IMR-90 (cell line): ENCODE measurements around the gene SYNGR2. TPM values are rescaled to one million over a fixed set of nuclear protein-coding genes. Genes with fewer than 3 reads are reported as not detected.

Experiments used
- ATAC-seq: fragments of 200-7000 bp; cut with Tn5 transposase; 2 replicates; pipeline ENCODE4 v1.9.1; 2020; ENCODE audit warnings: low read depth, mild to moderate bottlenecking, moderate library complexity
- BruUV-seq: library from RNA; stranded (reverse); fragments of 400-500 nt; replicated peaks from 2 replicates; lab custom pipeline; 2021; lab: Mats Ljungman, UMichigan
- CTCF ChIA-PET: fragments of 300-600 bp; formaldehyde crosslinking; extraction: SDS; loops from one replicate; lab custom pipeline; 2021; ENCODE audit warnings: antibody characterized with exemption; lab: Yijun Ruan, JAX
- POLR2A ChIA-PET: fragments of 300-600 bp; sonication (Branson Sonifier 250); formaldehyde crosslinking; loops from one replicate; lab custom pipeline; 2022; ENCODE audit warnings: antibody characterized with exemption; ENCODE audit not compliant: unreplicated experiment; lab: Charles Lee
- DNase-seq: peaks from one replicate; pipeline ENCODE4 v3.0.0; 2013
- H2AFZ ChIP-seq: replicated peaks from 2 replicates; pipeline ENCODE3; 2013; ENCODE audit warnings: low read length, mild to moderate bottlenecking; ENCODE audit not compliant: poor library complexity
- H2AK5ac ChIP-seq: 2 replicates; pipeline ENCODE4 v1.6.1; 2013; ENCODE audit warnings: low read depth, low read length, inconsistent platforms
- H2AK9ac ChIP-seq: replicated peaks from 2 replicates; pipeline ENCODE3; 2013; ENCODE audit warnings: mild to moderate bottlenecking, low read depth, low read length, moderate library complexity; ENCODE audit not compliant: poor library complexity
- H2BK120ac ChIP-seq: 2 replicates; pipeline ENCODE4 v1.6.1; 2013; ENCODE audit warnings: low read depth, low read length, inconsistent platforms
- H2BK15ac ChIP-seq: 3 replicates; pipeline ENCODE4 v1.6.1; 2013; ENCODE audit warnings: low read depth, low read length, inconsistent platforms
- H2BK20ac ChIP-seq: 2 replicates; pipeline ENCODE4 v1.6.1; 2013; ENCODE audit warnings: low read depth, mild to moderate bottlenecking, inconsistent platforms, low read length, moderate library complexity
- H2BK5ac ChIP-seq: 2 replicates; pipeline ENCODE4 v1.6.1; 2013; ENCODE audit warnings: mild to moderate bottlenecking, low read depth, low read length, inconsistent platforms; ENCODE audit not compliant: poor library complexity, severe bottlenecking
- H3K14ac ChIP-seq: replicated peaks from 2 replicates; pipeline ENCODE4 v1.6.1; 2013; ENCODE audit warnings: low read depth, low read length, inconsistent platforms
- H3K18ac ChIP-seq: 2 replicates; pipeline ENCODE4 v1.6.1; 2013; ENCODE audit warnings: low read depth, low read length, control low read depth
- H3K23ac ChIP-seq: 2 replicates; pipeline ENCODE4 v1.6.1; 2013; ENCODE audit warnings: low read depth, low read length, inconsistent platforms
- H3K27ac ChIP-seq: 2 replicates; pipeline ENCODE4 v1.5.1; 2013; ENCODE audit warnings: mild to moderate bottlenecking, control low read depth, low read length; ENCODE audit not compliant: insufficient read depth
- H3K27me3 ChIP-seq: 2 replicates; pipeline ENCODE4 v1.6.1; 2013; ENCODE audit warnings: low read length; ENCODE audit not compliant: control insufficient read depth, insufficient read depth
- H3K36me3 ChIP-seq: 2 replicates; pipeline ENCODE4 v1.6.1; 2013; ENCODE audit warnings: low read length, mixed read lengths; ENCODE audit not compliant: control insufficient read depth, insufficient read depth
- H3K4ac ChIP-seq: 2 replicates; pipeline ENCODE4 v1.6.1; 2013; ENCODE audit warnings: low read depth, low read length, inconsistent platforms
- H3K4me1 ChIP-seq: 2 replicates; pipeline ENCODE4 v1.6.1; 2013; ENCODE audit warnings: low read length, mixed read lengths; ENCODE audit not compliant: control insufficient read depth, insufficient read depth
- H3K4me2 ChIP-seq: 2 replicates; pipeline ENCODE4 v1.6.1; 2013; ENCODE audit warnings: low read depth, mild to moderate bottlenecking, control low read depth, low read length, moderate library complexity
- H3K4me3 ChIP-seq: 2 replicates; pipeline ENCODE4 v1.5.1; 2013; ENCODE audit warnings: low read depth, mild to moderate bottlenecking, control low read depth, low read length, moderate library complexity; ENCODE audit not compliant: insufficient read depth
- H3K56ac ChIP-seq: 2 replicates; pipeline ENCODE4 v1.6.1; 2013; ENCODE audit warnings: low read length, inconsistent platforms; ENCODE audit not compliant: insufficient read depth; ENCODE audit errors: extremely low read depth
- H3K79me1 ChIP-seq, 2 experiments: 2 replicates each; pipeline ENCODE4 v1.6.1; 2013; ENCODE audit warnings: low read length in 2 of 2, inconsistent platforms in 1 of 2, low read depth in 1 of 2
- H3K9ac ChIP-seq: 2 replicates; pipeline ENCODE4 v1.6.1; 2013; ENCODE audit warnings: low read depth, low read length, control low read depth
- H3K9me1 ChIP-seq: 2 replicates; pipeline ENCODE4 v1.6.1; 2013; ENCODE audit warnings: low read length, inconsistent platforms; ENCODE audit not compliant: insufficient read depth
- H3K9me3 ChIP-seq: 2 replicates; pipeline ENCODE4 v1.6.1; 2013; ENCODE audit warnings: low read length; ENCODE audit not compliant: control insufficient read depth, insufficient read depth
- H4K20me1 ChIP-seq: 2 replicates; pipeline ENCODE4 v1.6.1; 2013; ENCODE audit warnings: low read length, inconsistent platforms; ENCODE audit not compliant: insufficient read depth
- H4K5ac ChIP-seq: 2 replicates; pipeline ENCODE4 v1.6.1; 2013; ENCODE audit warnings: mild to moderate bottlenecking, low read depth, low read length, control low read depth
- H4K8ac ChIP-seq, 2 experiments: 2 replicates each; pipeline ENCODE4 v1.6.1; 2013; ENCODE audit warnings: low read depth in 2 of 2, low read length in 2 of 2, control low read depth in 1 of 2, inconsistent platforms in 1 of 2
- H4K91ac ChIP-seq: 2 replicates; pipeline ENCODE4 v1.6.1; 2013; ENCODE audit warnings: low read depth, low read length, inconsistent platforms; ENCODE audit not compliant: insufficient read depth
- BHLHE40 ChIP-seq: fragments of 150-350 bp; IDR thresholded peaks from 2 replicates; pipeline ENCODE4 v1.6.1; 2016; ENCODE audit warnings: mild to moderate bottlenecking, low read depth, low read length
- CEBPB ChIP-seq: IDR thresholded peaks from 2 replicates; pipeline ENCODE4 v1.6.1; 2012; ENCODE audit warnings: low read depth, low read length, improper control_type of control experiment
- CHD1 ChIP-seq: IDR thresholded peaks from 2 replicates; pipeline ENCODE4 v1.6.1; 2012; ENCODE audit warnings: low read depth, low read length, improper control_type of control experiment
- ELK1 ChIP-seq: fragments of 150-350 bp; IDR thresholded peaks from 2 replicates; pipeline ENCODE4 v1.6.1; 2016; ENCODE audit warnings: low read depth, mild to moderate bottlenecking, low read length, moderate library complexity, borderline replicate concordance
- FOS ChIP-seq: fragments of 150-350 bp; IDR thresholded peaks from 2 replicates; pipeline ENCODE4 v1.6.1; 2016; ENCODE audit warnings: low read depth, low read length
- MAFK ChIP-seq: IDR thresholded peaks from 2 replicates; pipeline ENCODE4 v1.6.1; 2012; ENCODE audit warnings: low read depth, low read length, improper control_type of control experiment
- MAZ ChIP-seq: IDR thresholded peaks from 2 replicates; pipeline ENCODE4 v1.6.1; 2012; ENCODE audit warnings: low read depth, mild to moderate bottlenecking, low read length, improper control_type of control experiment, moderate library complexity, borderline replicate concordance
- MXI1 ChIP-seq: IDR thresholded peaks from 2 replicates; pipeline ENCODE4 v1.6.1; 2012; ENCODE audit warnings: low read depth, mild to moderate bottlenecking, low read length, moderate library complexity, borderline replicate concordance
- NFE2L2 ChIP-seq: fragments of 150-350 bp; IDR thresholded peaks from 2 replicates; pipeline ENCODE4 v1.6.1; 2016; ENCODE audit warnings: low read depth, mild to moderate bottlenecking, low read length
- POLR2A ChIP-seq: IDR thresholded peaks from 2 replicates; pipeline ENCODE4 v1.6.1; 2012; ENCODE audit warnings: mild to moderate bottlenecking, low read depth, low read length
- RAD21 ChIP-seq: IDR thresholded peaks from 2 replicates; pipeline ENCODE4 v1.6.1; 2012; ENCODE audit warnings: low read length, improper control_type of control experiment
- RFX5 ChIP-seq: IDR thresholded peaks from 2 replicates; pipeline ENCODE4 v1.8.0; 2012; ENCODE audit warnings: low read depth, mild to moderate bottlenecking, low read length, moderate library complexity
- SMC3 ChIP-seq: fragments of 150-350 bp; IDR thresholded peaks from 2 replicates; pipeline ENCODE4 v1.6.1; 2016; ENCODE audit warnings: low read depth, mild to moderate bottlenecking, antibody characterized with exemption, low read length, moderate library complexity
- USF2 ChIP-seq: fragments of 150-350 bp; IDR thresholded peaks from 2 replicates; pipeline ENCODE4 v1.6.1; 2017; ENCODE audit warnings: mild to moderate bottlenecking, antibody characterized with exemption, low read length, low read depth
- WGBS, 2 experiments: methylation state at CpG; one replicate each; pipeline versions ENCODE4 v1.1.5 to v1.1.7; 2013; ENCODE audit warnings: missing lambda C conversion rate in 2 of 2; ENCODE audit not compliant: insufficient read length in 1 of 2; ENCODE audit errors: extremely low coverage in 2 of 2; 5-methylcytosine and 5-hydroxymethylcytosine counted together
- dilution Hi-C: fragments of 300-500 bp; cut with HindIII; formaldehyde crosslinking; loops from one replicate; pipeline ENCODE4 v1.14.3; 2018; ENCODE audit warnings: low sequenced_read_pairs; ENCODE audit not compliant: unreplicated experiment
- in situ Hi-C: fragments of 300-500 bp; cut with MboI; formaldehyde crosslinking; loops from 3 replicates; pipeline ENCODE4 v1.14.3; 2019; ENCODE audit warnings: low sequenced_read_pairs, inconsistent platforms, mixed read lengths
- intact Hi-C: fragments of 100-400 bp; cut with micrococcal nuclease; formaldehyde crosslinking; loops from 2 replicates; pipeline ENCODE4 v1.10.0; 2022
- polyA plus RNA-seq, 3 experiments: library from polyadenylated mRNA; depleted of rRNA; stranded (reverse); fragments of >200 nt; gene quantifications; 2 replicates each; pipeline ENCODE4 v1.2.3, GENCODE V29; 2012; ENCODE audit warnings: low replicate concordance in 1 of 3
- total RNA-seq: library from RNA; depleted of rRNA; stranded (reverse); fragments of >200 nt; gene quantifications from 2 replicates; pipeline ENCODE4 v1.2.3, GENCODE V29; 2012

The SYNGR2 gene
- total and polyA plus RNA-seq, 2 of the 4 experiments (the other 2 are of a cell fraction): 11.1 to 63.1 TPM

- no peak for TF ChIP-seq MXI1
- TF ChIP-seq FOS: no peak
- TF ChIP-seq CHD1: no peak
- no peak for TF ChIP-seq CEBPB
These were observed 2.0 kb upstream of the SYNGR2 start (continued) for GRCh38 chr17:78166416-78166815.

- Histone ChIP-seq H2BK15ac (no peak overlapping the region), H2AK9ac (peak overlapping the region; percentile 81), H3K9me1 (peaks cover 8% of the 10 kb centered on the region; the same call in 1 of the 2 replicates), H3K18ac (no peak overlapping the region), H2BK120ac (no peak overlapping the region), H4K8ac (peak overlapping the region in 1 of 2 experiments; percentile 76; a peak in 1 of 4 replicates), H4K91ac (no peak overlapping the region), H2AFZ (peak overlapping the region; percentile 97), H4K20me1 (peaks cover 6% of the 10 kb centered on the region; the same call in 1 of the 2 replicates), H3K9ac (no peak overlapping the region; the same call in 1 of the 2 replicates), H2BK20ac (no peak overlapping the region), H3K36me3 (no peaks in the 10 kb centered on the region), H2BK5ac (no peak overlapping the region), H4K5ac (peak overlapping the region; percentile 33; the same call in 1 of the 2 replicates), H3K4ac (0 out of 2 replicates have a peak overlapping the region, but pooled peaks have one; percentile 13), H3K4me3 (peak overlapping the region; percentile 92), H3K9me3 (no peaks in the 10 kb centered on the region), H3K4me1 (peaks cover 13% of the 10 kb centered on the region), H3K14ac (0 out of 2 replicates have a peak overlapping the region, but pooled peaks have one; percentile 20), H3K27me3 (no peaks in the 10 kb centered on the region), H3K79me1 (peaks cover 0 to 24% of the 10 kb centered on the region in 2 experiments; a peak in 2 of 4 replicates), H3K23ac (no peak overlapping the region), H3K56ac (no peak overlapping the region), H3K4me2 (peak overlapping the region; percentile 82), H3K27ac (no peak overlapping the region), H2AK5ac (peak overlapping the region; percentile 65)
- dilution Hi-C loops: no loop called here
- POLR2A ChIA-PET: no interaction called here
- in situ Hi-C loops: no loop called here
- ATAC-seq (peak; percentile 74), DNase-seq (peak; percentile 33)
- WGBS, 2 experiments: 40% methylated on average over 6 of the region's 38 CpGs; no CpG with 5 or more reads in 1 of the 2 experiments
- CTCF ChIA-PET: no interaction called here
- intact Hi-C loops: no loop called here
- no TSS peak for BruUV-seq
- no peak for TF ChIP-seq RAD21
- TF ChIP-seq MAZ: no peak
- no peak for TF ChIP-seq NFE2L2
- TF ChIP-seq FOS: no peak
- peak; percentile 29; the same call in 1 of the 2 replicates for TF ChIP-seq MXI1
- no peak for TF ChIP-seq BHLHE40
- TF ChIP-seq USF2: no peak
- no peak for TF ChIP-seq MAFK
- no peak for TF ChIP-seq RFX5
- no peak for TF ChIP-seq ELK1
- TF ChIP-seq CHD1: no peak
- 0 out of 2 replicates have a peak, but pooled peaks have one; percentile 17 for TF ChIP-seq POLR2A
- TF ChIP-seq SMC3: no peak
These were observed 767 bp downstream of the SYNGR2 start for GRCh38 chr17:78168903-78169793.
